Neural progenitor cell (in vitro differentiated cells): Measurements from ENCODE around the gene ZNF506. TPM values are rescaled to one million over a fixed set of nuclear protein-coding genes. Genes with fewer than 3 reads are reported as not detected.
"Not testable (repeated sequence)": the region's sequence is repeated elsewhere in the genome, so short reads cannot be mapped to it uniquely, and the experiment has no call there.

Experiments used
- DNase-seq: peaks from one replicate; pipeline ENCODE4 v3.0.0-alpha.2; 2016; ENCODE audit warnings: low spot score
- H2AFZ ChIP-seq: fragments of 200-600 bp; sonication (generic); replicated peaks from 2 replicates; pipeline ENCODE4 v1.6.1; 2016; ENCODE audit warnings: antibody characterized with exemption
- H3F3A ChIP-seq: fragments of 200-600 bp; sonication (generic); 2 replicates; pipeline ENCODE4 v1.6.1; 2016; ENCODE audit warnings: antibody characterized with exemption, low read depth
- H3K27ac ChIP-seq: fragments of 200-600 bp; sonication (generic); 2 replicates; pipeline ENCODE4 v1.5.1; 2016; ENCODE audit warnings: mild to moderate bottlenecking
- H3K27me3 ChIP-seq: fragments of 200-600 bp; sonication (generic); 2 replicates; pipeline ENCODE4 v1.6.1; 2016; ENCODE audit warnings: mild to moderate bottlenecking, moderate library complexity
- H3K36me3 ChIP-seq: fragments of 200-600 bp; sonication (generic); 2 replicates; pipeline ENCODE4 v1.5.1; 2016
- H3K4me1 ChIP-seq: fragments of 200-600 bp; sonication (generic); 2 replicates; pipeline ENCODE4 v1.6.1; 2016; ENCODE audit warnings: mixed run types
- H3K4me2 ChIP-seq: fragments of 200-600 bp; sonication (generic); 2 replicates; pipeline ENCODE4 v1.6.1; 2016
- H3K4me3 ChIP-seq: fragments of 200-600 bp; sonication (generic); 2 replicates; pipeline ENCODE4 v1.5.1; 2016
- H3K79me2 ChIP-seq: fragments of 200-600 bp; sonication (generic); 2 replicates; pipeline ENCODE4 v1.6.1; 2016; ENCODE audit warnings: low read depth
- H3K9ac ChIP-seq: fragments of 200-600 bp; sonication (generic); 2 replicates; pipeline ENCODE4 v1.6.1; 2016
- H3K9me3 ChIP-seq: fragments of 200-600 bp; sonication (generic); 2 replicates; pipeline ENCODE4 v1.5.1; 2016; ENCODE audit warnings: low read depth
- H4K20me1 ChIP-seq: fragments of 200-600 bp; sonication (generic); 2 replicates; pipeline ENCODE4 v1.6.1; 2016; ENCODE audit warnings: low read depth
- H3K27ac Mint-ChIP-seq: 3 replicates; pipeline ENCODE4 v1.8.0; 2021; ENCODE audit warnings: mixed read lengths
- H3K27me3 Mint-ChIP-seq: 2 replicates; pipeline ENCODE4 v1.8.0; 2022; ENCODE audit warnings: low read depth, mild to moderate bottlenecking, inconsistent platforms, moderate library complexity, mixed read lengths; ENCODE audit not compliant: insufficient read depth
- H3K36me3 Mint-ChIP-seq: 3 replicates; pipeline ENCODE4 v1.8.0; 2021; ENCODE audit warnings: mixed read lengths
- H3K4me1 Mint-ChIP-seq: 3 replicates; pipeline ENCODE4 v1.8.0; 2021; ENCODE audit warnings: mixed read lengths
- H3K4me3 Mint-ChIP-seq: 3 replicates; pipeline ENCODE4 v1.8.0; 2021; ENCODE audit warnings: mild to moderate bottlenecking, moderate library complexity, mixed read lengths
- H3K9me3 Mint-ChIP-seq: 3 replicates; pipeline ENCODE4 v1.8.0; 2020; ENCODE audit warnings: mixed read lengths
- EZH2 ChIP-seq: fragments of 200-600 bp; sonication (generic); IDR thresholded peaks from 2 replicates; pipeline ENCODE4 v1.6.1; 2017; ENCODE audit warnings: antibody characterized with exemption, mild to moderate bottlenecking, moderate library complexity
- EZH2phosphoT487 ChIP-seq: fragments of 200-600 bp; sonication (generic); IDR thresholded peaks from 2 replicates; pipeline ENCODE4 v1.6.1; 2017; ENCODE audit warnings: antibody characterized with exemption
- total RNA-seq: library from RNA; depleted of rRNA; stranded (reverse); fragments of >200 nt; gene quantifications from 2 replicates; pipeline ENCODE4 v1.2.3, GENCODE V29; 2015; ENCODE audit warnings: low replicate concordance
- TF ChIP-seq, protein P1 (sequence below): fragments of 200-600 bp; sonication (generic); IDR thresholded peaks from 2 replicates; pipeline ENCODE4 v1.5.1; 2017; ENCODE audit warnings: antibody characterized with exemption, mild to moderate bottlenecking

ZNF506 gene
- total RNA-seq, 1 donor from 2014 or later: 19.9 TPM

DNA sequence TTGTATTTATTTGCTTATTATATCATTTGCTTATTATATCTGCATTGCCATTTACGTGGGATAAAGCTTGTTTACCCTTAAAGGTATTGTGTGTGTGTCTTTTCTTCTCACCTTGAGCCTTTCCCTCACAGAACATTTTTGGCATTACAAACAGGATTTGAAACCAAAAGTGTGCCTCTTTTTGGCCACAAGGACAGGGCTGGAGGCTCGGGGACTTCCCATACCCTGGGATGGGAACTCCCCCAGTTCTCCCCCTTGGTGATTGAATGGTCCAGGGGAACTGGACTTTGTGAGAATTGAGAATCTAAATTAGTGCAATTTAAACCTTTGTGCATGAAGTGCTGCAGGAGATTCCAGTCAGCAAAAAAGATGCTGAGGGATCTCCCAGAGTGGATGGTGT is 2.4 kb upstream of the ZNF506 start:
- no peak overlapping the region for H2AFZ ChIP-seq
- no peak for DNase-seq
- no peaks in the 10 kb centered on the region for H3K36me3 ChIP-seq
- no peak overlapping the region for H3K9ac ChIP-seq
- no peaks in the 10 kb centered on the region for H3K4me1 Mint-ChIP-seq
- H3K4me2 ChIP-seq: no peak overlapping the region
- H3K4me3 ChIP-seq: no peak overlapping the region
- peaks cover 2% of the 10 kb centered on the region for H3K27me3 Mint-ChIP-seq
- H3K27ac Mint-ChIP-seq: no peak overlapping the region
- no peaks in the 10 kb centered on the region for H3K4me1 ChIP-seq
- no peaks in the 10 kb centered on the region for H4K20me1 ChIP-seq
- H3K36me3 Mint-ChIP-seq: peaks cover 7% of the 10 kb centered on the region
- peaks cover 7% of the 10 kb centered on the region for H3K9me3 ChIP-seq
- peaks cover 24% of the 10 kb centered on the region for H3K79me2 ChIP-seq
- H3K27me3 ChIP-seq: no peaks in the 10 kb centered on the region
- peaks cover 80% of the 10 kb centered on the region for H3K9me3 Mint-ChIP-seq
- H3K4me3 Mint-ChIP-seq: no peak overlapping the region
- no peak overlapping the region for H3K27ac ChIP-seq
- peaks cover 7% of the 10 kb centered on the region for H3F3A ChIP-seq
- TF ChIP-seq EZH2 (no peak), EZH2phosphoT487 (no peak)
- TF ChIP-seq, protein P1, sequence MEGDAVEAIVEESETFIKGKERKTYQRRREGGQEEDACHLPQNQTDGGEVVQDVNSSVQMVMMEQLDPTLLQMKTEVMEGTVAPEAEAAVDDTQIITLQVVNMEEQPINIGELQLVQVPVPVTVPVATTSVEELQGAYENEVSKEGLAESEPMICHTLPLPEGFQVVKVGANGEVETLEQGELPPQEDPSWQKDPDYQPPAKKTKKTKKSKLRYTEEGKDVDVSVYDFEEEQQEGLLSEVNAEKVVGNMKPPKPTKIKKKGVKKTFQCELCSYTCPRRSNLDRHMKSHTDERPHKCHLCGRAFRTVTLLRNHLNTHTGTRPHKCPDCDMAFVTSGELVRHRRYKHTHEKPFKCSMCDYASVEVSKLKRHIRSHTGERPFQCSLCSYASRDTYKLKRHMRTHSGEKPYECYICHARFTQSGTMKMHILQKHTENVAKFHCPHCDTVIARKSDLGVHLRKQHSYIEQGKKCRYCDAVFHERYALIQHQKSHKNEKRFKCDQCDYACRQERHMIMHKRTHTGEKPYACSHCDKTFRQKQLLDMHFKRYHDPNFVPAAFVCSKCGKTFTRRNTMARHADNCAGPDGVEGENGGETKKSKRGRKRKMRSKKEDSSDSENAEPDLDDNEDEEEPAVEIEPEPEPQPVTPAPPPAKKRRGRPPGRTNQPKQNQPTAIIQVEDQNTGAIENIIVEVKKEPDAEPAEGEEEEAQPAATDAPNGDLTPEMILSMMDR: no peak

DNA sequence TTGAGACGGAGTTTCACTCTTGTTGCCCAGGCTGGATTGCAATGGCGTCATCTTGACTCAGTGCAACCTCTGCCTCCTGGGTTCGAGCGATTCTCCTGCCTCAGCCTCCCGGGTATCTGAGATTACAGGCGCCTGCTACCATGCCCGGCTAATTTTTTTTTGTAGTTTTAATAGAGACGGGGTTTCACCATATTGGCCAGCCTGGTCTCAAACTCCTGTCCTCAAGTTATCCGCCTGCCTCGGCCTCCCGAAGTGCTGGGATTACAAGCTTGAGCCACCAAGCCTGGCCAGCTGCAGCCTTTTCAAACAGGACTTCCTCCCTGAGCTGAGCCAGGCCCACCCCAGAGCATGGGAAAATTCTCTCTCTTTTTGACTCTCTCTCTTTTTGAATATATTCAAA is 426 bp upstream of the ZNF506 start:
- not testable (repeated sequence) for H4K20me1 ChIP-seq, H3K9me3 ChIP-seq, H3K4me1 ChIP-seq, H3K27me3 ChIP-seq, H3K4me1 Mint-ChIP-seq, DNase-seq, H3K9ac ChIP-seq, H3F3A ChIP-seq, H3K36me3 ChIP-seq, H3K27ac ChIP-seq, H3K27ac Mint-ChIP-seq, H2AFZ ChIP-seq, H3K27me3 Mint-ChIP-seq
- Histone ChIP-seq H3K4me3 (peak overlapping the region; percentile 70), H3K79me2 (peaks cover 38% of the 10 kb centered on the region), H3K4me2 (peak overlapping the region; percentile 46)
- peaks cover 15% of the 10 kb centered on the region for H3K36me3 Mint-ChIP-seq
- H3K4me3 Mint-ChIP-seq: peak overlapping the region; percentile 72
- peaks cover 77% of the 10 kb centered on the region for H3K9me3 Mint-ChIP-seq

DNA sequence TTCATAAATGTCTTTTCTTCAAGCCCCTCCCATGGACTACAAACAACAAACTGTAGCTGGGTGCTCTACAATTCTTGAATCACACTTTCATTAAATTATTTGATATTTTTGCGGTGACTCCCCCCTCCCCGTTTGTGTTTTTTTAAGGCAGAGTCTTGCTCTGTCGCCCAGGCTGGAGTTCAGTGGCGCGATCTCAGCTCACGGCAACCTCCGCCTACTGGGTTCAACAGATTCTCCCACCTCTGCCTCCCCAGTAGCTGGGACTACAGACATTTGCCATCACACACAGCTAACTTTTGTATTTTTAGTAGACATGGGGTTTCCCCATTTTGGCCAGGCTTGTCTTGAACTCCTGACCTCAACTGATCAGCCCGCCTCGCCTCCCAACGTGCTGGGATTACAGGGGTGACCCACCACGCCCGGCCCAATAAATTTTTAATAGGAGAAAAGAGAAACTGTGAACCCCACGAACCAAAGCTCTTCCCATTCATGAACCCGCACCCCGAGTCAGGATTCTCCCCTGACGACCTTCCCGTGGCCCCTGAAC is 703 bp downstream of the ZNF506 start:
- H3K4me1 ChIP-seq: no peaks in the 10 kb centered on the region
- H3K9me3 Mint-ChIP-seq: peaks cover 70% of the 10 kb centered on the region
- no peaks in the 10 kb centered on the region for H4K20me1 ChIP-seq
- peak overlapping the region; percentile 65 for H2AFZ ChIP-seq
- no peaks in the 10 kb centered on the region for H3K4me1 Mint-ChIP-seq
- H3K27me3 Mint-ChIP-seq: no peaks in the 10 kb centered on the region
- H3K79me2 ChIP-seq: peaks cover 47% of the 10 kb centered on the region
- peaks cover 7% of the 10 kb centered on the region for H3F3A ChIP-seq
- peak overlapping the region; percentile 76 for H3K9ac ChIP-seq
- no peak for DNase-seq
- peak overlapping the region; percentile 89 for H3K27ac ChIP-seq
- no peaks in the 10 kb centered on the region for H3K27me3 ChIP-seq
- H3K36me3 Mint-ChIP-seq: peaks cover 16% of the 10 kb centered on the region
- no peak overlapping the region for H3K27ac Mint-ChIP-seq
- peak overlapping the region; percentile 80 for H3K4me2 ChIP-seq
- no peaks in the 10 kb centered on the region for H3K36me3 ChIP-seq
- peak overlapping the region; percentile 70 for H3K4me3 ChIP-seq
- H3K4me3 Mint-ChIP-seq: peak overlapping the region; percentile 89
- peaks cover 7% of the 10 kb centered on the region for H3K9me3 ChIP-seq
- TF ChIP-seq EZH2phosphoT487: no peak
- TF ChIP-seq EZH2: no peak
- TF ChIP-seq, protein P1: no peak

DNA sequence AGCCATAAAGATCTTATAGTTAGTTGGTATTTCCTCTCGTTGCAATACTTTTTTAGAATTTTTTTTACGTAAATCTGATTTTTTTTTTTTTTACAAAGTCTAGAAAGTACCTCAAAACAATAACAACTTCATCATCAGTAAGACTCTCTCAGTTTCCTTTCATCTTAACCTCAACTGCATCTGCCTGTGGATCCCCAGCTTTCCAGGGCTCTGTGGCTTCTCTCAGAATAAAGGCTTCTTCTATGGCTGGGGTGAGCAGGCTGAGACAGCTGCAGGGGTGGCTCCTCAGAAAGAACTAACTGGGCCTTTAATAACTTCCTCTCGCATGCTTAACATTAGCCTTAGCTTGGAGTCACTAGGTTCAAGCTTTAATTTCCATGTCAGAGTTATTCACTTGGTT is 4.2 kb downstream of the ZNF506 start:
- no peaks in the 10 kb centered on the region for H3K4me1 ChIP-seq
- H3K4me2 ChIP-seq: no peak overlapping the region
- no peak for DNase-seq
- H3F3A ChIP-seq: peaks cover 7% of the 10 kb centered on the region
- H3K27me3 ChIP-seq: no peaks in the 10 kb centered on the region
- Mint-ChIP-seq H3K4me3 (no peak overlapping the region), H3K4me1 (no peaks in the 10 kb centered on the region), H3K27ac (no peak overlapping the region), H3K36me3 (peaks cover 32% of the 10 kb centered on the region), H3K27me3 (no peaks in the 10 kb centered on the region), H3K9me3 (peaks cover 68% of the 10 kb centered on the region)
- peaks cover 51% of the 10 kb centered on the region for H3K79me2 ChIP-seq
- H2AFZ ChIP-seq: no peak overlapping the region
- H3K36me3 ChIP-seq: no peaks in the 10 kb centered on the region
- no peak overlapping the region for H3K4me3 ChIP-seq
- no peak overlapping the region for H3K9ac ChIP-seq
- TF ChIP-seq, protein P1: no peak
- no peak for TF ChIP-seq EZH2
- no peak for TF ChIP-seq EZH2phosphoT487
- H3K9me3 ChIP-seq: peaks cover 2% of the 10 kb centered on the region
- H3K27ac ChIP-seq: no peak overlapping the region
- no peaks in the 10 kb centered on the region for H4K20me1 ChIP-seq
